NCI-H128 (cell line): ENCODE measurements around the gene TMPRSS12.
"Not testable (repeated sequence)": the region's sequence is repeated elsewhere in the genome, so short reads cannot be mapped to it uniquely, and the experiment has no call there.

Experiments used
- DNase-seq: peaks from one replicate; lab custom pipeline; 2025; ENCODE audit not compliant: unreplicated experiment; lab: John Stamatoyannopoulos, UW

TMPRSS12 gene

DNA sequence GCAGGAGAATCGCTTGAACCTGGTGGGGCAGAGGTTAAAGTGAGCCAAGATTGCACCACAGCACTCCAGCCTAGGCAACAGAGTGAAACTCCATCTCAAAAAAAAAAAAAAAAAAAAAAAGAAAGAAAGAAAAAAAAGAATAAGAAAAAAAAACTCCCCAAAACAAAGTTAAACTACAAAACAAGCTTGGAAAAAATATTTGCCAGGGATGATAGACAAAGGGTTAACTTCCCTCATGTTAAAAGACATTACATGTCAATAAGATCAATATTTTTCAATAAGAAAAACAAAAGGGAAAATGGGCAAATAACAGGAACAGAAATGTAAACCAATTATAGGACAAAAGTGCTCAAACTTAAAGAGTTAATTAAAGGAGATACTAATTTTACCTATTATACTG, 83.2 kb downstream of the TMPRSS12 start:
- DNase-seq = no peak

- peak; percentile 5 for DNase-seq
Measured at GRCh38 chr12:50926415-50926814, 83.7 kb downstream of the TMPRSS12 start.

DNA sequence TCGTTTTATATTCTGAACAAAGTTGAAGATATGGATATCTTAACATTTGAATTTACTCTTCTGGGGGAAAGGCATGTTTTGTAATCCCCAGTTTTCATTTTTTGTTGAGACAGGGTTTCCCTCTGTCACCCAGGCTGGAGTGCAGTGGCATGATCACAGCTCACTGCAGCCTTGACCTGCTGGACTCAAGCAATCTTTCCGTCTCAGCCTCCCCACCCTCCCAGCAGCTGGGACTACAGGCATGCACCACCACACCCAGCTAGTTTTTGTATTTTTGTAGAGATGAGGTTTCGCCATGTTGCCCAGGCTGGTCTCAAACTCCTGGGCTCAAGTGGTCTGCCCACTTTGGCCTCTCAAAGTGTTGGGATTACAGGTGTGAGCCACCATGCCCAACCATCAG, 84.2 kb downstream of the TMPRSS12 start:
- not testable (repeated sequence) for DNase-seq

DNA sequence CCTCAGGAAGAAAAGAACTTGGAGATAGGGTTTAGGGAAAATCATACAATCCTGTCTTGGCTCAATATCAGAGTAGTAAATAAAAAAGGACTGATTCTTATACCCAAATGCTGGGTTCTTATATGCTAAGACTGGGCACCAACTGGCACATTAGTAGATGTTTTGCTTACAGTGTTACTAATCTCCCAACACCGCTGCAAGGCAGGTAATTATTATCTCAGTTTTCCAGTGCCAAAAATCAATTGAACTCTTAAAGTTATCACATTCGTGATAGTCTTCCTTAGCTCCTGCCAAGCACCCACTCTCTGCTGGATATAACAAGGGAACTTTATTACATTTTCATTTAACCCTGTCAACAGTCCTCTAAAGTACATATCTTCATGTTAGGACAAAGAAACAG, 84.6 kb downstream of the TMPRSS12 start:
- no peak for DNase-seq

DNA sequence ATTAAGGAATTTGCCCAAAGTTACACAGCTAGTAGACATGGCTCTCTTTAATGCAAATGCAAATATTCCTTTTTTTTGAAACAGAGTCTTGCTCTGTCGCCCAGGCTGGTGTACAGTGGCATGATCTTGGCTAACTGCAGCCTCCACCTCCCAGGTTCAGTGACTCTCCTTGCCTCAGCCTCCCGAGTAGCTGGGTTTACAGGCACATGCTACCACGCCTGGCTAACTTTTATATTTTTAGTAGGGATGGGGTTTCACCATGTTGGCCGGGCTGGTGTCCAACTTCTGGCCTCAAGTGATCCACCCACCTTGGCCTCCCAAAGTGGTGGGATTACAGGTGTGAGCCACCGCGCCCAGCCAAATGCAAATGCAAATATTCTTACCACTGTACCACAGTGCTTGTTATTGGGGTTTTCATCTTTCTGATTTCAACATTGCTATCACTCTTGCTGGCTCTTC, 85.1 kb downstream of the TMPRSS12 start:
- DNase-seq = no peak

DNA sequence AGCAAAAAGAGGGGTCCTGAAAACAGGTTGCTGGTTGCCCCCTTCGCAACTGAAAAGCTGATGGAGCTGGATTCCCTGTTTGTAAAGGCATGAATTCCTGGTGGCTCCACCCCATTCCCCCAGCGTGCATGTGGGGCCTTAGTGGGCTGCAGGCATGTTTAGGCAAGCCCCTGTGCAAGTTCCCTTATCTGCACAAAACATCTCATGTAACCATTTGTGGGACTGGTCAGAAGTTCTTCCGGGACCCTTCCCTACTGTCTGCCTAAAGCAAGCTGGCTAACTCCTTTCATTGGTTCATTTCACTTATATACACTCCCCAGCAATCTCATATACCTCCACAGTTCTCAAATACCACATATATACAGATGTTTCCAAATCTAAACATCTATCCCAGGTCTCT, 85.7 kb downstream of the TMPRSS12 start:
- DNase-seq = no peak

DNA sequence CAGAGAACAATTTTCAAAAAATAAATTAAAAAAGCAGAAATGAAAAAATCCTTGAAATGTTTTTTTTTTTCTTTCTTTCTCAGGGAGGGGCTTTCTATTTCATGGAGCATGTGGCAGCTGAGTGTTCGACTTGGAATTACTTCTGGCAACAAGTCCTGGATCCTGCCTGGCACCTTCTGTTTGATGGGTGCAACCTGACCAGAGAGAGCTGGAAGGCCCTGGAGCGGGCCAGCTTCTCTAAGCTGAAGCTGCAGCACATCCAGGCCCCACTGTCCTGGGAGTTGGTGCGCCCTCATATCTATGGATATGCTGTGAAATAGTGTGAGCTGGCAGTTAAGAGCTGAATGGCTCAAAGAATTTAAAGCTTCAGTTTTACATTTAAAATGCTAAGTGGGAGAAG, 87.1 kb downstream of the TMPRSS12 start:
- DNase-seq = no peak

DNA sequence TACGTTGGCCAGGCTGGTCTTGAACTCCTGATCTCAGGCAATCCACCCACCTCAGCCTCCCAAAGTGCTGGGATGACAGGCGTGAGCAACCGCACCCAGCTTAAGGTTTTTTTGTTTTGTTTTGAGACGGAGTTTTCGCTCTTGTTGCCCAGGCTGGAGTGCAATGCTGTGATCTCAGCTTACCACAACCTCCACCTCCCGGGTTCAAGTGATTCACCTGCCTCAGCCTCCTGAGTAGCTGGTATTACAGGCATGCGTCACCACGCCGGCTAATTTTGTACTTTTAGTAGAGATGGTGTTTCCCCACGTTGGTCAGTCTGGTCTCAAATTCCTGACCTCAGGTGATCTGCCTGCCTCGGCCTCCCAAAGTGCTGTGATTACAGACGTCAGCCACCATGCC, 87.8 kb downstream of the TMPRSS12 start:
- not testable (repeated sequence) for DNase-seq

DNA sequence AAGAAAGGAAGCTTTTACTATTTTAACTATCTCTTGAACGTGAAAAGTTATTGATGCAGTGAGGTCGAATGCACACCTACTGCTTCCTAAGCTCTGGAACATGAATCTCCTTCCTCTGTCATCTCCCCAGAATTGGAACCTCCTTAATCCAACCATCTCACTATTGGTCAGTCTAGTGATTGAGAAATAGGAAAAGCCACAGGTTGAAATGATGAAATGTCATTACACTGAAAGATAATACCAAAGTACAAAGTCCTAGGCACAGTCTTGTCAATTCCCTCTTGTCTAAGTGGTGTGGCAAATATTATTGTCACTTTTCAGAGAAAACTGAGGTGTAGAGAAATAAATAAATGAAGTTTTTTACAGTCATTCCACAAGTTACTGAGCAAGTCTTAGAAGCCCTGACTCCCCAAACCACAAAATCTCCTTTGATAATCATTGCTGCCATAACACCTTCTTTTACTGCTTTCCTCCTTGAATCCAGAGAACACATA, 90.1 kb downstream of the TMPRSS12 start:
- no peak for DNase-seq

- DNase-seq = no peak
Measured at GRCh38 chr12:50933459-50934124, 90.9 kb downstream of the TMPRSS12 start.

- DNase-seq = no peak
Measured at GRCh38 chr12:50934371-50934851, 91.7 kb downstream of the TMPRSS12 start.

DNA sequence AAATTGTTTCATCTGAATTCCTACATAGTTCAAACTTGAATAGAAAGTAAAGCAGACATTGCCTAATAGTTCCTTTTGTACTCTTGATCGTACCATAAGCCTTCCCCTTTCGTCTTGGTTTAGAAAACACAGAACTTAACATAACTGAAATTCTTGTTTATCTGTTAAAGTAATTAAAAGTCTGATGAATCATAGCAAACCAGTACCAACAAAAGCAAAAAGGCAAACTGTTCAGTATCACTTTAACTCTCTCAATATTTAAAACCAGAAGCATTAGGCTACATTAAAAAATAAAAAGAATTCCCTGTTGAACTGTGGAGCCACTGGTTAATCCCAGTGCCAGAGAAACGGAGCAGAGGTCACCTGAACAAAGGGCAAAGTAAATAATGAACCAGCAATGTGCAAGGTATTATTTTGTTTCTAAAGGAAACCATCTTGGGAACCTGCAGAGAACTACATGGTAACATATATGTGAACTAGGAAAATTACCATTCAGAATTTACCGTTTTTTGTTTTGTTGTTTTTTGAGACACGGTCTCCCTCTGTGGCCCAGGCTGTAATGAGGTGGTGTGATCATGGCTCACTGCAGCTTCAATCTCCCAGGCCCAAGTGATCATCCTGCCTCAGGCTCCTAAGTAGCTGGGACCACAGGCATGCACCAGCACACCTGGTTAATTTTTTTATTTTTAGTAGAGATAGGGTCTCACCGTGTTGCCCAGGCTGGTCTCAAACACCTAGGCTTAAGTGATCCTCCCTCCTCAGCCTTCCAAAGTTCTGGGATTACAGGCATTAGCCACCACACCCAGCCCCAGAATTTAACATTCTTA, 92.5 kb downstream of the TMPRSS12 start:
- no peak for DNase-seq

- DNase-seq = no peak
Measured at GRCh38 chr12:50936821-50937530, 94.2 kb downstream of the TMPRSS12 start.
